Stimulated activated CD8-positive, alpha-beta memory T cell treated with anti-CD3 and anti-CD28 coated beads, Interleukin-12 subunit alpha, Interleukin-12 subunit beta, amount 100 ng/mL, for 4 hours (primary cell): ENCODE data around the gene XYLT1.

ENCODE experiments used
- DNase-seq: peaks from one replicate; pipeline ENCODE4 v3.0.0-alpha.2; 2020; ENCODE audit warnings: low read depth

The XYLT1 gene

GRCh38 chr16:17257426-17258023, 213.2 kb downstream of the XYLT1 start:
- DNase-seq, result no peak

GRCh38 chr16:17252701-17253100, 218.1 kb downstream of the XYLT1 start:
- no peak for DNase-seq

- DNase-seq, result no peak
These were observed 218.7 kb downstream of the XYLT1 start for GRCh38 chr16:17252064-17252463.

GRCh38 chr16:17251496-17251895, 219.3 kb downstream of the XYLT1 start:
- no peak for DNase-seq

GRCh38 chr16:17246974-17247732, 223.6 kb downstream of the XYLT1 start:
- DNase-seq, result no peak

- no peak for DNase-seq
These were observed 224.4 kb downstream of the XYLT1 start for GRCh38 chr16:17246268-17246885.

- no peak for DNase-seq
These were observed 225.0 kb downstream of the XYLT1 start for GRCh38 chr16:17245776-17246175.

GRCh38 chr16:17244872-17245551, 225.7 kb downstream of the XYLT1 start:
- DNase-seq, result no peak

GRCh38 chr16:17241264-17241835, 229.4 kb downstream of the XYLT1 start:
- no peak for DNase-seq

GRCh38 chr16:17238285-17239028, 232.3 kb downstream of the XYLT1 start:
- no peak for DNase-seq

- no peak for DNase-seq
These were observed 233.3 kb downstream of the XYLT1 start for GRCh38 chr16:17237350-17237944.

- DNase-seq, result no peak
These were observed 235.5 kb downstream of the XYLT1 start for GRCh38 chr16:17235147-17235815.

GRCh38 chr16:17233318-17234002, 237.3 kb downstream of the XYLT1 start:
- no peak for DNase-seq

- DNase-seq, result no peak
These were observed 238.3 kb downstream of the XYLT1 start for GRCh38 chr16:17232487-17232886.

- no peak for DNase-seq
These were observed 238.8 kb downstream of the XYLT1 start for GRCh38 chr16:17231972-17232371.

GRCh38 chr16:17230932-17231581, 239.7 kb downstream of the XYLT1 start:
- no peak for DNase-seq

- no peak for DNase-seq
These were observed 241.0 kb downstream of the XYLT1 start for GRCh38 chr16:17229766-17230165.

GRCh38 chr16:17229131-17229530, 241.6 kb downstream of the XYLT1 start:
- no peak for DNase-seq

GRCh38 chr16:17228708-17229055, 242.1 kb downstream of the XYLT1 start:
- no peak for DNase-seq
